Activated CD4-positive, CD25-positive, alpha-beta regulatory T cell (primary cell): ENCODE data around the gene OR10V1.
A peak's percentile ranks its signal among the peaks of the same experiment; 100 is the strongest.

Source experiments
- DNase-seq, 4 experiments: peaks; one replicate each; lab custom pipeline; 2025; lab: John Stamatoyannopoulos, UW

Gene OR10V1, protein sequence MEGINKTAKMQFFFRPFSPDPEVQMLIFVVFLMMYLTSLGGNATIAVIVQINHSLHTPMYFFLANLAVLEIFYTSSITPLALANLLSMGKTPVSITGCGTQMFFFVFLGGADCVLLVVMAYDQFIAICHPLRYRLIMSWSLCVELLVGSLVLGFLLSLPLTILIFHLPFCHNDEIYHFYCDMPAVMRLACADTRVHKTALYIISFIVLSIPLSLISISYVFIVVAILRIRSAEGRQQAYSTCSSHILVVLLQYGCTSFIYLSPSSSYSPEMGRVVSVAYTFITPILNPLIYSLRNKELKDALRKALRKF

DNA sequence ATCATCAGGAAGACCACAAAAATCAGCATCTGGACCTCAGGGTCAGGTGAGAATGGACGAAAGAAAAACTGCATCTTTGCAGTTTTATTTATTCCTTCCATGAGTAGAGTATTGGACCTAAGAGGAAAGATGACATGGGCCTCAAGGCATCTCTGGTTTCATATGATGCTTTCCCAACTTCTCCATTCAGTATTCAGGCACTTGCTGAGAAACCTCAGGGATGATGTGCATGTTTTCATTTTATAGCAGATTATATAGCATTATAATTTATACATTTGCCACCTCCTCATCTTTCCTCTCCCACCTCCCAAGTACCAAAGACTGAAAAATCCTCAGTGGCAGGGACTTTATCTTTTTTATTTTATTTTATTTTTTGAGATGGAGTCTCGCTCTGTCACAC is at the start of gene OR10V1:
Gene OR10V1 (minus strand): TSS at position 101 of the 400 bp plus-strand sequence. CDS start 0 bp downstream, at position 101.
- DNase-seq, result no peak

DNA sequence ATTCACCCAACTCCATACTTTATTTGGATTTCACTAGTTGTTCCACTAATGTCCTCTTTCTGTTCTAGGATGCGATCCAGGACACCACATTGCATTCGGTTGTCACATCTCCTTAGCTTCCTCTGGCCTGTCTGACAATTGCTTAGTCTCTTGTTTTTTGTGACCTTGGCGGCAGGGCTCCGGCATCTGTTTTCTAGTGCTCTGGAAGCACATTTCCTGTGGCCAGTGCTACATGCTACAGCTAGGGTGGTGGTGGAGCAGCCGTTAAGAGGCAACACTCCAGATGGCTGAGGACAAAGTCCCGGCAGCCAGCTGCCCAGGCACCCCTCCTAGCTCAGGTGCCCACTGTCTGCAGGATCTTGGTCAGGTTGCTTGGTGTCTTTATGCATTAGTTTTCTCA is 48.3 kb upstream of the OR10V1 start:
- no peak for DNase-seq

DNA sequence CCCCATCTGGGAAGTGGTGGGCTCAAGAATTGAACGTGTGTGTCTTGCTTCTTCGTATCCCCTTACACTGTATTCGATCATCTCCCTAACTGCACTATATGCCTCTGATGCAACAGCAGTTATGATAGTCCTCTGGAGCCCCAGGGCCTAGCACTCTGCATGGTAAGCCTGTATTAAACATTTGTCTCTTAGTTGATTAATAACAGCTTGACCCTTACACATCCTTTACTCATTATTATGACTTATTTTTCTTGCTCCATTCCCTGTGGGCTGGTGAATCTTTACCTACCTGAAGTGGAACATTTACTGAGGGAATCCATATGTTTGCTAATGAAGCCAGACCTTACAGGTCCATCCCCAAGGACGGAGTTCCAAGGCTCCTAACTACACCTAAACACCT is 47.1 kb upstream of the OR10V1 start:
- DNase-seq, result no peak

GRCh38 chr11:59759900-59760299 is 46.3 kb upstream of the OR10V1 start:
- DNase-seq, result no peak

GRCh38 chr11:59758401-59759037 is 44.9 kb upstream of the OR10V1 start:
- DNase-seq, result no peak

- DNase-seq, result no peak
These were observed 43.2 kb upstream of the OR10V1 start for GRCh38 chr11:59756845-59757244.

- DNase-seq, result no peak
These were observed 42.9 kb upstream of the OR10V1 start for GRCh38 chr11:59756558-59756840.

GRCh38 chr11:59755701-59756557 is 42.3 kb upstream of the OR10V1 start:
- DNase-seq, result peak in 2 of 4 experiments; percentile 16 to 18

GRCh38 chr11:59754859-59755700 is 41.4 kb upstream of the OR10V1 start, which contains the start of gene STX3:
STX3 (plus strand) TSS chr11:59755376; CDS start chr11:59755606, 230 bp downstream.
- DNase-seq, result peak; percentile 37 to 59 (median 50)

- no peak for DNase-seq
These were observed 40.8 kb upstream of the OR10V1 start for GRCh38 chr11:59754494-59754858.

- DNase-seq, result peak; percentile 61 to 70 (median 63)
These were observed 40.2 kb upstream of the OR10V1 start for GRCh38 chr11:59753650-59754493.

DNA sequence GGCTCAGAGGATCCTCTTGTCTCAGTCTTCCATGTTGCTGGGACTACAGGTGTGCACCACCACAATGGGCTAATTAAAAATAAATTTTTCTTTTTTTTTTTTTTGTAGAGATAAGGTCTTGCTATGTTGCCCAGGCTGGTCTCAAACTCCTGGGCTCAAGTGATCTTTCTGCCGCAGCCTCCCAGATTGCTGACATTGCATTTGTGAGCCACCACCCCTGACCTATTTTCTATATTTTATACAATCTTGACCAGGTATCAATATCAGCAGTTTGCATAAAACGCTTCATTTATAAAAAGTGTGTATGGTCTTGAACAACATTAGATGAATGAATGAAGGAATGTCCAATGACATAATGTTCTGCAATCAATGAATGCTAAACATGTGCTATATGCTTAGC is 32.5 kb upstream of the OR10V1 start:
- no peak for DNase-seq

- no peak for DNase-seq
These were observed 17.4 kb upstream of the OR10V1 start for GRCh38 chr11:59730896-59731565.

- DNase-seq, result no peak
These were observed 16.2 kb upstream of the OR10V1 start for GRCh38 chr11:59729834-59730233.

DNA sequence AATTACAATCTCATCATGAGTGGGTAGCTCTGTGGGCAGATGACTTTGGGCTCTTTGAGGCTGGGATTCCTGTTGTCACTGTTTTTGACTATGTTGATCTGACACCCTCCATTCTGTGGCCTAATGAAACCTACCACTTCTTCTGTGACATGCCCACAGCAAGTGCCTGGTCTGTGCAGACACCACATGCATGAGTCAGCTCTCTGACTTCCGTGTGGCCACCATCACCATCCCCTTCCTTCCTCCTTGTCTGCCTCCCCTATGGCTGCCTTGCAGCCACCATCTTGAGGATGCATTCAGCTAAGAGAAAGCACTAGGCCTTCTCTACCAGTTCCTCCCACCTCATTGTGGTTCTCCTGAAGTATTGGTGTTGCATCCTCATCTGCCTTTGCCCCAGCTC is 15.3 kb upstream of the OR10V1 start:
- no peak for DNase-seq

DNA sequence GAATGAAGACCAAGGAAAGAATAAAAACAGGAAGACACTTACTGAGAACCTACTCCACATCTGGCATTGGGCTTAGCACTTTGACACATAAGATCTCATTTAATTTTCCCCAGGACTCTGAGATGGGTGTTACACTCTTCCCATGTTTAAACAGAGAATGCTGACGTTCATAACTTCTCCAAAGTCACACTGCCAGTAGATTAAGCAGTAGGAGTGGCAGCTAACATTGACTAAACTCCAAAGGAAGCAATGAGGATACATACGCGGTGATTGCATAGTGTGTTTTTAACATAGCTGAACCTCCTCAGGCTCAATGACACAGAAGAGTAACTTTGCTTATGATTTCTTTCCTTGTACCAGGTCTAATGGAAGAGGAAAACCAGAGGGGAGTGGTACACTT is 14.5 kb upstream of the OR10V1 start:
- DNase-seq, result no peak

- no peak for DNase-seq
These were observed 13.8 kb upstream of the OR10V1 start for GRCh38 chr11:59727426-59727825.

GRCh38 chr11:59724066-59724465 is 10.4 kb upstream of the OR10V1 start:
- DNase-seq, result no peak

GRCh38 chr11:59719556-59719955 is 5.9 kb upstream of the OR10V1 start:
- no peak for DNase-seq

GRCh38 chr11:59716051-59716450 is 2.4 kb upstream of the OR10V1 start:
- no peak for DNase-seq
